ENCODE results near the gene HSD17B1.

DNA sequence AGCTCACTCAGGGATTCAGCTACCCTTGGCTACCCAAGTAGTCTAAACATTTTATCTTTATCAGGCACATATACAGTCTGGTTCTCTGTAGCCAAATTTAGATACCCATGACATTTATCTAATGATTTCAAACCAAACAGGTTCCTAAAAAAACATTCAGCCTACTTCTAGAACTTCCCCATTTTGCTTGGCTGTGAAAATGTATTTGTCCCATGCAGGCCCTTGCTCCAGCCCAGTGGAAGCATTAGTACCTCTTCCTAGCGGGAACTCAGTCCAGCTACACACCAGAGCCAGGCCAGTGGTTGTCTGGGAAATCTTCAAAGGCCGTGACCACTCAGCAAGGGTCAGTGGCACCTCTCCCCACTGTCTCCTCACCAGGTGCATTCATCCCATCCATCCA, 42.9 kb upstream of the HSD17B1 start:
- no peak for TF ChIP-seq POLR2A (IDR thresholded peaks at IDR 0.05)
- TF ChIP-seq, protein P1, sequence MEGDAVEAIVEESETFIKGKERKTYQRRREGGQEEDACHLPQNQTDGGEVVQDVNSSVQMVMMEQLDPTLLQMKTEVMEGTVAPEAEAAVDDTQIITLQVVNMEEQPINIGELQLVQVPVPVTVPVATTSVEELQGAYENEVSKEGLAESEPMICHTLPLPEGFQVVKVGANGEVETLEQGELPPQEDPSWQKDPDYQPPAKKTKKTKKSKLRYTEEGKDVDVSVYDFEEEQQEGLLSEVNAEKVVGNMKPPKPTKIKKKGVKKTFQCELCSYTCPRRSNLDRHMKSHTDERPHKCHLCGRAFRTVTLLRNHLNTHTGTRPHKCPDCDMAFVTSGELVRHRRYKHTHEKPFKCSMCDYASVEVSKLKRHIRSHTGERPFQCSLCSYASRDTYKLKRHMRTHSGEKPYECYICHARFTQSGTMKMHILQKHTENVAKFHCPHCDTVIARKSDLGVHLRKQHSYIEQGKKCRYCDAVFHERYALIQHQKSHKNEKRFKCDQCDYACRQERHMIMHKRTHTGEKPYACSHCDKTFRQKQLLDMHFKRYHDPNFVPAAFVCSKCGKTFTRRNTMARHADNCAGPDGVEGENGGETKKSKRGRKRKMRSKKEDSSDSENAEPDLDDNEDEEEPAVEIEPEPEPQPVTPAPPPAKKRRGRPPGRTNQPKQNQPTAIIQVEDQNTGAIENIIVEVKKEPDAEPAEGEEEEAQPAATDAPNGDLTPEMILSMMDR (IDR thresholded peaks at IDR 0.05) = no peak
